Esophagus muscularis mucosa (tissue), 3 donors: ENCODE measurements around the gene MED14.

Source experiments
- POLR2A ChIP-seq: fragments of 450-650 bp; IDR thresholded peaks from one replicate; pipeline ENCODE4 v1.6.1; 2017; ENCODE audit warnings: antibody characterized with exemption, moderate library complexity, mild to moderate bottlenecking, low read depth
- TF ChIP-seq, protein P1 (sequence below), 3 experiments: fragments of 200-600 bp in 2 of 3; fragments of 450-650 bp in 1 of 3; sonication (generic) in 2 of 3; IDR thresholded peaks; one replicate each; pipeline ENCODE4 v1.5.1; 2017 to 2019; ENCODE audit warnings: antibody characterized with exemption in 3 of 3, mild to moderate bottlenecking in 2 of 3, moderate library complexity in 1 of 3

GRCh38 chrX:40652664-40653063 lies 82.7 kb downstream of the MED14 start:
- TF ChIP-seq POLR2A: no peak
- TF ChIP-seq, protein P1, sequence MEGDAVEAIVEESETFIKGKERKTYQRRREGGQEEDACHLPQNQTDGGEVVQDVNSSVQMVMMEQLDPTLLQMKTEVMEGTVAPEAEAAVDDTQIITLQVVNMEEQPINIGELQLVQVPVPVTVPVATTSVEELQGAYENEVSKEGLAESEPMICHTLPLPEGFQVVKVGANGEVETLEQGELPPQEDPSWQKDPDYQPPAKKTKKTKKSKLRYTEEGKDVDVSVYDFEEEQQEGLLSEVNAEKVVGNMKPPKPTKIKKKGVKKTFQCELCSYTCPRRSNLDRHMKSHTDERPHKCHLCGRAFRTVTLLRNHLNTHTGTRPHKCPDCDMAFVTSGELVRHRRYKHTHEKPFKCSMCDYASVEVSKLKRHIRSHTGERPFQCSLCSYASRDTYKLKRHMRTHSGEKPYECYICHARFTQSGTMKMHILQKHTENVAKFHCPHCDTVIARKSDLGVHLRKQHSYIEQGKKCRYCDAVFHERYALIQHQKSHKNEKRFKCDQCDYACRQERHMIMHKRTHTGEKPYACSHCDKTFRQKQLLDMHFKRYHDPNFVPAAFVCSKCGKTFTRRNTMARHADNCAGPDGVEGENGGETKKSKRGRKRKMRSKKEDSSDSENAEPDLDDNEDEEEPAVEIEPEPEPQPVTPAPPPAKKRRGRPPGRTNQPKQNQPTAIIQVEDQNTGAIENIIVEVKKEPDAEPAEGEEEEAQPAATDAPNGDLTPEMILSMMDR (IDR thresholded peaks at IDR 0.05): no peak
